SU-DHL-6 (cell line): ENCODE data around the gene KIN.

Experiments used
- H2AFZ ChIP-seq: fragments of 200-600 bp; sonication (generic); 2 replicates; pipeline ENCODE4 v1.6.1; 2014; ENCODE audit warnings: low read depth, mild to moderate bottlenecking, moderate library complexity, mixed read lengths, antibody characterized with exemption, low read length; ENCODE audit not compliant: severe bottlenecking
- H3F3A ChIP-seq: fragments of 200-600 bp; shearing (Covaris generic); 2 replicates; pipeline ENCODE4 v1.6.0; 2016; ENCODE audit warnings: antibody characterized with exemption, mild to moderate bottlenecking; ENCODE audit not compliant: insufficient read depth
- H3K27ac ChIP-seq: fragments of 200-600 bp; sonication (generic); 2 replicates; pipeline ENCODE4 v1.5.1; 2016; ENCODE audit warnings: low read depth, mild to moderate bottlenecking, low read length, moderate library complexity, mixed read lengths
- H3K27me3 ChIP-seq: fragments of 200-600 bp; sonication (generic), shearing (Covaris generic); 2 replicates; pipeline ENCODE4 v1.6.0; 2014; ENCODE audit warnings: mild to moderate bottlenecking, low read length
- H3K36me3 ChIP-seq: fragments of 200-600 bp; sonication (generic); 2 replicates; pipeline ENCODE4 v1.6.1; 2014; ENCODE audit warnings: mild to moderate bottlenecking, low read length, mixed read lengths
- H3K4me2 ChIP-seq: fragments of 300-600, 200-600 bp; shearing (Covaris generic), sonication (generic); 2 replicates; pipeline ENCODE4 v1.6.0; 2014; ENCODE audit warnings: low read length, low read depth, mild to moderate bottlenecking; ENCODE audit not compliant: poor library complexity, severe bottlenecking
- H3K4me3 ChIP-seq: fragments of 200-600 bp; sonication (generic); 2 replicates; pipeline ENCODE4 v1.5.1; 2014; ENCODE audit warnings: antibody characterized with exemption, low read length, mild to moderate bottlenecking, mixed read lengths; ENCODE audit not compliant: insufficient read depth, poor library complexity, severe bottlenecking
- H3K79me2 ChIP-seq: fragments of 200-600 bp; sonication (generic); 2 replicates; pipeline ENCODE4 v1.6.1; 2014; ENCODE audit warnings: mild to moderate bottlenecking, low read length, moderate library complexity; ENCODE audit not compliant: insufficient read depth
- H3K9ac ChIP-seq: fragments of 200-600 bp; sonication (generic); 2 replicates; pipeline ENCODE4 v1.7.0; 2014; ENCODE audit warnings: mild to moderate bottlenecking, low read length
- H3K9me2 ChIP-seq: fragments of 200-600 bp; sonication (generic); replicated peaks from 2 replicates; pipeline ENCODE4 v1.6.1; 2014; ENCODE audit warnings: low read length; ENCODE audit not compliant: insufficient read depth
- H3K9me3 ChIP-seq: fragments of 200-600 bp; sonication (generic); 2 replicates; pipeline ENCODE4 v1.6.1; 2014; ENCODE audit warnings: low read length, mixed read lengths; ENCODE audit not compliant: insufficient read depth
- H4K20me1 ChIP-seq: fragments of 200-600 bp; sonication (generic); 2 replicates; pipeline ENCODE4 v1.6.1; 2014; ENCODE audit warnings: low read depth, mild to moderate bottlenecking, antibody characterized with exemption, low read length, moderate library complexity, mixed read lengths
- CTCF ChIP-seq: fragments of 200-600 bp; sonication (generic); IDR thresholded peaks from one replicate; pipeline ENCODE4 v1.5.1; 2017; ENCODE audit warnings: antibody characterized with exemption, mild to moderate bottlenecking, low read length, moderate library complexity; ENCODE audit not compliant: insufficient read depth, poor library complexity, severe bottlenecking
- EZH2phosphoT487 ChIP-seq: fragments of 200-600 bp; sonication (generic), shearing (Covaris generic); conservative IDR thresholded peaks from 2 replicates; pipeline ENCODE4 v1.6.1; 2018; ENCODE audit warnings: mild to moderate bottlenecking, antibody characterized with exemption, low read length, moderate library complexity, mixed read lengths

KIN gene

GRCh38 chr10:7776777-7777176 lies 11.0 kb downstream of the KIN start:
- Histone ChIP-seq H3K36me3 (peaks cover 8% of the 10 kb centered on the region; the same call in 1 of the 2 replicates), H3K79me2 (peaks cover 8% of the 10 kb centered on the region; the same call in 1 of the 2 replicates)
- TF ChIP-seq EZH2phosphoT487: no peak
- TF ChIP-seq CTCF: no peak

GRCh38 chr10:7773845-7774801 lies 13.7 kb downstream of the KIN start:
- H4K20me1 ChIP-seq: no peaks in the 10 kb centered on the region
- H3K36me3 ChIP-seq: no peaks in the 10 kb centered on the region; the same call in 1 of the 2 replicates
- TF ChIP-seq CTCF: no peak
- TF ChIP-seq EZH2phosphoT487: no peak
- H2AFZ ChIP-seq: no peak overlapping the region
- H3K9me2 ChIP-seq: no peaks in the 10 kb centered on the region
- H3K9me3 ChIP-seq: no peaks in the 10 kb centered on the region
- H3K9ac ChIP-seq: no peak overlapping the region
- H3K4me3 ChIP-seq: no peak overlapping the region
- H3F3A ChIP-seq: no peaks in the 10 kb centered on the region
- H3K27ac ChIP-seq: no peak overlapping the region
- no peak overlapping the region for H3K4me2 ChIP-seq
- H3K79me2 ChIP-seq: no peaks in the 10 kb centered on the region
- no peaks in the 10 kb centered on the region for H3K27me3 ChIP-seq

More at GRCh38 chr10:7776777-7777176, 11.0 kb downstream of the KIN start:
- no peaks in the 10 kb centered on the region for H3K9me2 ChIP-seq
- H3K27ac ChIP-seq: no peak overlapping the region
- H4K20me1 ChIP-seq: no peaks in the 10 kb centered on the region
- H3K4me2 ChIP-seq: no peak overlapping the region
- no peak overlapping the region for H3K4me3 ChIP-seq
- no peaks in the 10 kb centered on the region for H3F3A ChIP-seq
- H2AFZ ChIP-seq: no peak overlapping the region
- no peaks in the 10 kb centered on the region for H3K27me3 ChIP-seq
- no peaks in the 10 kb centered on the region for H3K9me3 ChIP-seq
- H3K9ac ChIP-seq: no peak overlapping the region

GRCh38 chr10:7768417-7768816 lies 19.4 kb downstream of the KIN start:
- no peaks in the 10 kb centered on the region for H3K9me2 ChIP-seq
- H3K9me3 ChIP-seq: no peaks in the 10 kb centered on the region
- H3K27me3 ChIP-seq: no peaks in the 10 kb centered on the region
- H3K36me3 ChIP-seq: 0 out of 2 replicates have a peak, but pooled peaks cover 9% of the 10 kb centered on the region
- H3F3A ChIP-seq: no peaks in the 10 kb centered on the region
- no peak overlapping the region for H3K9ac ChIP-seq
- H2AFZ ChIP-seq: no peak overlapping the region
- H3K79me2 ChIP-seq: no peaks in the 10 kb centered on the region
- H3K4me2 ChIP-seq: no peak overlapping the region
- H3K27ac ChIP-seq: no peak overlapping the region
- no peaks in the 10 kb centered on the region for H4K20me1 ChIP-seq
- no peak overlapping the region for H3K4me3 ChIP-seq
- no peak for TF ChIP-seq EZH2phosphoT487
- no peak for TF ChIP-seq CTCF
